ENCODE data around the gene CFAP52.

DNA sequence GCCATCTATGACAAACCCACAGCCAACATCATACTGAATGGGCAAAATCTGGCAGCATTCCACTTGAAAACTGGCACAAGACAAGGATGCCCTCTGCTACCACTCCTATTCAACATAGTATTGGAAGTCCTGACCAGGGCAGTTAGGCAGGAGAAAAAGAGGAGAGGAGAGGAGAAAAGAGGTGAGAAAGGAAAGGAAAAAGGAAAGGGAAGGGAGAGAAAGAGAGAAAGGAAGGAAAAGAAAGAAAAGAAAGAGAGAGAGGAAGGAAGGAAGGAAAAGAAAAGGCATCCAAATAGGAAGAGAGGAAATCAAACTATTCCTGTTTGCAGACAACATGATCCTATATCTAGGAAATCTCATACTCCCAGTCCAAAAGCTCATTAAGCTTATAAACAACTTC lies 12.3 kb upstream of the CFAP52 start:
- TF ChIP-seq, protein P1, sequence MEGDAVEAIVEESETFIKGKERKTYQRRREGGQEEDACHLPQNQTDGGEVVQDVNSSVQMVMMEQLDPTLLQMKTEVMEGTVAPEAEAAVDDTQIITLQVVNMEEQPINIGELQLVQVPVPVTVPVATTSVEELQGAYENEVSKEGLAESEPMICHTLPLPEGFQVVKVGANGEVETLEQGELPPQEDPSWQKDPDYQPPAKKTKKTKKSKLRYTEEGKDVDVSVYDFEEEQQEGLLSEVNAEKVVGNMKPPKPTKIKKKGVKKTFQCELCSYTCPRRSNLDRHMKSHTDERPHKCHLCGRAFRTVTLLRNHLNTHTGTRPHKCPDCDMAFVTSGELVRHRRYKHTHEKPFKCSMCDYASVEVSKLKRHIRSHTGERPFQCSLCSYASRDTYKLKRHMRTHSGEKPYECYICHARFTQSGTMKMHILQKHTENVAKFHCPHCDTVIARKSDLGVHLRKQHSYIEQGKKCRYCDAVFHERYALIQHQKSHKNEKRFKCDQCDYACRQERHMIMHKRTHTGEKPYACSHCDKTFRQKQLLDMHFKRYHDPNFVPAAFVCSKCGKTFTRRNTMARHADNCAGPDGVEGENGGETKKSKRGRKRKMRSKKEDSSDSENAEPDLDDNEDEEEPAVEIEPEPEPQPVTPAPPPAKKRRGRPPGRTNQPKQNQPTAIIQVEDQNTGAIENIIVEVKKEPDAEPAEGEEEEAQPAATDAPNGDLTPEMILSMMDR (conservative IDR thresholded peaks at IDR 0.05; ENCODE audit: low read depth, low read length): no peak
- TF ChIP-seq EZH2 (IDR thresholded peaks at IDR 0.05; ENCODE audit: low read length, unreplicated experiment) (no peak), EZH2phosphoT487 (IDR thresholded peaks at IDR 0.05; ENCODE audit: borderline replicate concordance, low read length) (no peak)
